Retinal pigment epithelial cell (primary cell): Measurements from ENCODE around the gene PDP2.
A peak's percentile ranks its signal among the peaks of the same experiment; 100 is the strongest.

Experiments
- DNase-seq: peaks from one replicate; pipeline ENCODE4 v3.0.0-alpha.2; 2010; ENCODE audit warnings: low read depth
- H3K4me3 ChIP-seq: 2 replicates; pipeline ENCODE4 v1.5.1; 2011; ENCODE audit warnings: mild to moderate bottlenecking, low read length, control low read depth, moderate library complexity
- CTCF ChIP-seq: conservative IDR thresholded peaks from 2 replicates; pipeline ENCODE4 v1.5.1; 2011; ENCODE audit warnings: low read depth, low read length, control low read depth, inconsistent platforms

PDP2 gene

GRCh38 chr16:66902648-66903543 lies 22.6 kb downstream of the PDP2 start:
- no peak for DNase-seq
- no peak for TF ChIP-seq CTCF
- H3K4me3 ChIP-seq, result no peak overlapping the region

GRCh38 chr16:66903544-66904427 lies 23.5 kb downstream of the PDP2 start:
- TF ChIP-seq CTCF, result no peak
- no peak overlapping the region for H3K4me3 ChIP-seq

GRCh38 chr16:66904428-66904845 lies 24.1 kb downstream of the PDP2 start:
- DNase-seq, result no peak
- no peak for TF ChIP-seq CTCF
- H3K4me3 ChIP-seq, result no peak overlapping the region

More at GRCh38 chr16:66903544-66904427, 23.5 kb downstream of the PDP2 start:
- no peak for DNase-seq

GRCh38 chr16:66904846-66905632 lies 24.7 kb downstream of the PDP2 start:
- no peak for DNase-seq
- TF ChIP-seq CTCF, result no peak
- H3K4me3 ChIP-seq, result no peak overlapping the region

GRCh38 chr16:66905633-66906539 lies 25.6 kb downstream of the PDP2 start:
- peak; percentile 98 for DNase-seq
- no peak overlapping the region for H3K4me3 ChIP-seq
- TF ChIP-seq CTCF, result no peak
